ENCODE data around the gene RNF217.
"Not testable (repeated sequence)": the region's sequence is repeated elsewhere in the genome, so short reads cannot be mapped to it uniquely, and the experiment has no call there.

The RNF217 gene

GRCh38 chr6:124961777-124962638 is at the start of gene RNF217:
TSS of gene RNF217 (plus strand) at chr6:124962437. CDS start at chr6:124962545, 108 bp downstream.
- peak; percentile 41 for DNase-seq (ENCODE audit: low spot score)

DNA sequence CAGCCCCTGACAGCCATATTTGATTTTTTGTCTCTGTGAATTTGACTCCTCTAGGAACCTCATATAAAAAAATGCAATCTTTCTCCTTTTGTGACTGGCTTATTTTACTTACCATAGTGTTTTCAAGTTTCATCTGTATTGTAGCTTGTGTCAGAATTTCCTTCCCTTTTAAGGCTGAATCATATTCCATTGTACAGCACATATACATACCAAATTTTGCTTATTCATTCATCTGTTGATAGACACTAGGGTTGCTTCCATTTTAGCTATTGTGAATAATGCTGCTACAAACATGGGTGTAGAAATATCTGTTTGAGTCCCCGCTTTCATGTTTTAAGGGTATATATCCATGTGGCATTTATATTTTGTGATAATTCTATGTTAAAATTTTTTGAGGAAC is 49.2 kb upstream of the RNF217 start:
- DNase-seq (ENCODE audit: low spot score), result no peak

- DNase-seq (ENCODE audit: low spot score), result no peak
Measured at GRCh38 chr6:124917769-124918168, 44.5 kb upstream of the RNF217 start.

DNA sequence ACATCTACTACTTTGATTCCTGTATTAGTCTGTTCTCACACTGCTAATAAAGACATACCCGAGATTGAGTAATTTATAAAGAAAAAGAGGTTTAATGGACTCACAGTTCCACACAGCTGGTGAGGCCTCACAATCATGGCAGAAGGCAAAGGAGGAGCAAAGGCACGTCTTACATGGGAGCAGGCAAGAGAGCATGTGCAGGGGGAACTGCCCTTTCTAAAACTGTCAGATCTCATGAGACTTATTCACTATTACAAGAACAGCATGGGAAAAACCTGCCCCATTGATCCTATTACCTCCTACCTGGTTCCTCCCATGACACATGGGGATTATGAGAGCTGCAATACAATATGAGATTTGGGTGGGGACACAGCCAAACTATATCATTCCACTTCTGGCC is 42.5 kb upstream of the RNF217 start:
- not testable (repeated sequence) for DNase-seq (ENCODE audit: low spot score)

DNA sequence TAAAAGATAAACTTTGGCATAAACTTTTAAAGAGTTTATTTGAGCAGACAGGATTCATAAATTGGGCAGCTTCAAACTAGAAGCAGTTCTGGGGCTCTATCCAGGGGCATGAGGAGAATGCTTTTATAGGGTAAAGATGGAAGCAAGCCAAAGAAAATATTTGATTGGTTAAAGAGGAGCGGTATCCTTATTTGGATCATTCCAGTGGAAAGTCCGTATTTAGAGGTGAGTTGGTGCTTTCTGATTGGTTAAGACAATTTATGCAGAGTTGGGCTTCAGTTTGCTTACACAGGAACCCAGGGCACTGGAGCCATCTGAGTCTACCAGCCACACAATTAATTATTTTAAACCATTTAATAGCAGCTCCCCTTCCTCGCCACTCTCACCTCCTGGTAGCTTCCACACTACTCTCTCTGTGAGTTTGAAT is 37.9 kb upstream of the RNF217 start:
- no peak for DNase-seq (ENCODE audit: low spot score)

- DNase-seq (ENCODE audit: low spot score), result no peak
Measured at GRCh38 chr6:124926435-124926834, 35.8 kb upstream of the RNF217 start.

GRCh38 chr6:124927806-124928205 is 34.4 kb upstream of the RNF217 start:
- DNase-seq (ENCODE audit: low spot score), result no peak

DNA sequence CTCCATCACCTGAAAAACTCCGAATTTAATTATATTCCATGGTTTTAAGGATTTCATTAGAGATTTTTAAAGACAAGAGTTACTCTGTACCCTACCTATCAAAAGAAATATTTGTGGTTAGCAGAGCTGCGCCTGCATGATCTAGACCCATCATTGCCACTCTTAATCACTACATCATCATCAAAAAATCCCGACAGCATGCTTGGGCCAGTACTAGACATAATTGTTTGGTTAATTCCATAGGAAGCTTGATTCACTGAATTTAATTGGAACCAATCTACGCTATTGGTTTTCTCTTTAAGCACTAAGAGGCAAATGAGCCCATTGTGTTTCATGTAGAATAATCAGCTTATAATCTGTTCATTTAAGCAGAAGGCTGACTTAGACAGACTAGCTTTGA is 33.4 kb upstream of the RNF217 start:
- DNase-seq (ENCODE audit: low spot score), result no peak

DNA sequence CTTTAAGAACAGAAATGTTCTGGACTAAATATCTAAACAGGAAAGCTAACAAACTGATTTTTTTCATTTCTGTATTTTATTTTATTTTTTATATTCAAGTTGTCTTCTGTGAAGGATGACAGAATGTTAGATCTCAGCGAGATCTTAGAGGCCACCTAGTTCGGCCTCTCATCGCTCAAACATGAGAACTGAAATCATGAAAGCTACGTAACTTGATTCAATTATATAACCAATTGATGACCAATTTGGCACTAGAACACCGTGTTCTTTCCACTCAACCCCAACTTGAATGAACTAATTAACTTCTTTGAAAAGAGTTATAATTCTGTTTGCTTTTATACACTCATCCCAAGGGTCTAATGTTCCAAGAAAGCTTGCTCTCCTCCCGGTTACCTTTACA is 24.6 kb upstream of the RNF217 start:
- DNase-seq (ENCODE audit: low spot score), result no peak

- no peak for DNase-seq (ENCODE audit: low spot score)
Measured at GRCh38 chr6:124941259-124941658, 21.0 kb upstream of the RNF217 start.

DNA sequence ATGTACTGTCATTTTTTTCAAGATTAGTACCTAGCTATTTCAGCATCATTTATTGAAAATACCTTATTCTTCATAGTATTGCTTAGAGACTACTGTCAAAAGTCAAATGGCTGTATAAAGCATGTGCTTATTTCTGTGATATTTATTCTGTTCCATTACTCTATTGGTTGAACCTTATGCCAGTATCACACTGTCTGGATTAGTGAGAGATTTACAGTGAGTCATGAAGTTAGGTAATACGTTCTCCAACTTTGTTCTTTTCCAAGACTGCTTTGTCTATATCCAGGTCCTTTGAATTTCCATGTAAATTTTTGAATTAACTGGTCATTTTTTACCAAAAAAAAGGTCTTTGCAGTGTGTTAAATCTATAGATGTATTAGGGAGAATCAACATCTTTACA is 18.6 kb upstream of the RNF217 start:
- DNase-seq (ENCODE audit: low spot score), result no peak

DNA sequence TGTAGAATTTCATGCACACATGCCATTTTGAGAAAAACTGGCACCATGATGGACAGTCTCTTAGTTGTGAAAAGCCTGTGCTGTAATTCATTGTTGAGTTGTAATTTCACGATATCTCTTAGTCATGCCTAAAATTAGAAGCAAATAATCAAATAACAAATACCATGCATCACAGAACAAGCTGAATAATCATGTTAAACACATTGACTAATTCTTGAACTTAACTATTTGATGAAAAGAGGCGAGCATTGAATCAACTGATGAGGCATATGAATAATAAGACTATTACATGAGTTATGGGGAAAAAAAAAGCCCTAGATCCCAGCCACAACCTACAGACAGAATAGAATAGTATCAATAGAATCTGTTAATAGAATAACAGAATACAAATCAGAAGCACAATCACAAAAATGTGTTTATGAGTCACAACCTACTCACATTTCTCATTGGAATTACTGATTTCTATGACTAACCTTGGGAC is 14.2 kb upstream of the RNF217 start:
- DNase-seq (ENCODE audit: low spot score), result no peak

- no peak for DNase-seq (ENCODE audit: low spot score)
Measured at GRCh38 chr6:124949706-124950105, 12.5 kb upstream of the RNF217 start.

DNA sequence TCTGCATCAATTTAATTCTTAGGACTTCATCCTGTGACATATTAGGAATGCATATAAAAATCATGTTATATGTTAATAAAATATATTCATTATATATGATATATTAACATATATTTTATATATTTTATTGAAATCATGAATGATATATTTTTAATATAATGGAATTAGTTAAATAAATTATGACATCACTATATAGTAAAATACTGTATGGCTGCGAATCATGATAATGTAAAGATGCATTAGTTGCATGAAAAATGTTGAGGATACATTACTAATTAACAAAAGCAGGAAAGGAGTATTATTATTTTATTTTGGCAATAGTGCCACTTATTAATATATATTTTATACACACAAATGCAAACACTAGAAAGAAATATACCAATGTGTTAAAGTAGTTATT is 8.4 kb upstream of the RNF217 start:
- no peak for DNase-seq (ENCODE audit: low spot score)

DNA sequence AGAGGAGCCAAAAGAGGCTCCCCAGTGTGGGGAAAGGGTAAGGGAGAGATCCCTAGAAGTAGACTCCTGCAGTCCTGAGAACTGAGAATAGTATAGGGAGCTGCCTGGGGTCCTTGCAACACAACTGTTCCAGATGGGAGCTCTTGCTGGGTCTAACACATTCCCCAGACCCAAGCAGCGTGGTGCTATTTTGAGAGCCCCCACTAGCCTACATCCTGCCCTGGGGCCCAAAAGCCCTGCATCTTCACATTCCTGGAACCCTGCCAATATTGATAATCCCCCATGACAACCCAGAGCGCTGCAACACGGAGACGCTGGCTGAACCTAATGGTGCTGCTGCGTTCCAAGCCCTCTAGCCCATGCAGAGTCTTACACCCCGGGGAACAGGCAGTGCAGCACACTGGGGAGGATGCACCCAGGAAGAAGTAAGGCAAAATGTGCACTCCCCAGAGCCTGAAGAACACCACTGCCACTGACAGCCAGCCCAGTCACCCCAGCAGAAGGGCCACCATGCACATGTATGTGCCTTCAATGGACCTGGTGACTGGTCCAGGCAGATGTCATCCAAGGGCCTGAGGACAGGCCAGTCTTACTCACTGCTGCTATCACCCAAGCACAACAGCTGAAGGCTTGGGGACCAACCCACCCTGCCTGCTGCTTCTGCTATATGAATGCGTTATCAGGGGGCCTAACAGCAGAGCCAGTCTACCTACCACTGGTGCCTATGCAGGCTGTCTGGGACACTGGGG is 7.0 kb upstream of the RNF217 start:
- no peak for DNase-seq (ENCODE audit: low spot score)

- DNase-seq (ENCODE audit: low spot score), result no peak
Measured at GRCh38 chr6:124956018-124956417, 6.2 kb upstream of the RNF217 start.

DNA sequence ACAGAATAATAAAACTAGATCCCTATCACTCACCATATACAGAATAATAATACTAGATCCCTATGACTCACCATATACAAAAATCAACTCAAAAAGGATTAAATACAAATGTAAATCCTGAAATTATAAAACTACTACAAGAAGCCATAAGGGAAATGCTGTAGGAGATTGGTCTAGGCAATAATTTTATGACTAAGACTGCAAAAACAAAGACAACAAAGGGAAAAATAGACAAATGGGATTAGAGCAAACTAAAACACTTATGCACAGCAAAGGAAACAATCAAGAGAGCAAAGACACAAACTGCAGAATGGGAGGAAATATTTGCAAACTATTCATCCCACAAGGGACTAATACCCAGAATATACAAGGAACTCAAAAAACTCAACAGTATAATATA is 4.1 kb upstream of the RNF217 start:
- no peak for DNase-seq (ENCODE audit: low spot score)

- DNase-seq (ENCODE audit: low spot score), result no peak
Measured at GRCh38 chr6:124958759-124959354, 3.4 kb upstream of the RNF217 start.

GRCh38 chr6:124960757-124961463 is 1.3 kb upstream of the RNF217 start:
- no peak for DNase-seq (ENCODE audit: low spot score)

DNA sequence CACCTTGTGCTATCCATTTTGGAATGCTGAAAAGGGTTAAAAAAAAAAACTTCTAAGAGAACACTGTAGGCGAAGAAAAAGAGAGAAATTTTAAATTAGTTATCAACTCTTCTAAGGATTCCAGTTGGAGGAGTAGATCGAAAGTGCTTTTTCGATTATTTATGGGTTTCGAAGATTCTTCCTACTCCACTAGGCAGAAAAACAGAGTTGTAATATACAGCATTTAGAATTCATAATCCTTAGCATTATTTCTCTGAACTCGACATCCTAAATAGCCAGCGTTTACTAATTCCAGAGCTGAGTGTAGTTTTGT is 817 bp upstream of the RNF217 start:
- no peak for DNase-seq (ENCODE audit: low spot score)

DNA sequence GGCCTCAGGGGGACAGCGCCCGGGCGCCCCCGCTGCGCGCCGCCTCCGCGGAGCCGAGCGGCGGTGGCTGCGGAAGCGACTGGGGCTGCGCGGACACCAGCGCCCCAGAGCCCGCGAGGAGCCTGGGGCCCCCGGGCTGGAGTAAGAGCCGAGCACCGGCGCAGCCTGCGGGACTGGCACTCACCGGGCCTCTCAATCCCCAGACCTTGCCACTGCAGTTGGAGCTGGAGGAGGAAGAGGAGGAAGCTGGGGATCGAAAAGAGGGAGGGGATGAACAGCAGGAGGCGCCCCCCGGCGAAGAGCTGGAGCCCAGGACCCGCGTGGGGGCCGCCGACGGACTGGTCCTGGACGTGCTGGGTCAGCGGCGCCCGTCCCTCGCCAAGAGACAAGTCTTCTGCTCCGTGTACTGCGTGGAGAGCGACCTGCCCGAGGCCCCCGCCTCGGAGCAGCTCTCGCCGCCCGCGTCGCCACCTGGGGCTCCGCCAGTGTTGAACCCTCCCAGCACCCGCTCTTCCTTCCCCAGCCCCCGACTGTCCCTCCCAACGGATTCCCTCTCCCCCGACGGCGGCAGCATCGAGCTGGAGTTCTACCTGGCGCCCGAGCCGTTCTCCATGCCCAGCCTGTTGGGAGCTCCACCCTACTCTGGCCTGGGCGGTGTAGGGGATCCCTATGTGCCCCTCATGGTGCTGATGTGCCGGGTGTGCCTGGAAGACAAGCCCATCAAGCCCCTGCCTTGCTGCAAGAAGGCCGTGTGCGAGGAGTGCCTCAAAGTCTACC is 590 bp downstream of the RNF217 start:
- DNase-seq (ENCODE audit: low spot score), result peak; percentile 22

DNA sequence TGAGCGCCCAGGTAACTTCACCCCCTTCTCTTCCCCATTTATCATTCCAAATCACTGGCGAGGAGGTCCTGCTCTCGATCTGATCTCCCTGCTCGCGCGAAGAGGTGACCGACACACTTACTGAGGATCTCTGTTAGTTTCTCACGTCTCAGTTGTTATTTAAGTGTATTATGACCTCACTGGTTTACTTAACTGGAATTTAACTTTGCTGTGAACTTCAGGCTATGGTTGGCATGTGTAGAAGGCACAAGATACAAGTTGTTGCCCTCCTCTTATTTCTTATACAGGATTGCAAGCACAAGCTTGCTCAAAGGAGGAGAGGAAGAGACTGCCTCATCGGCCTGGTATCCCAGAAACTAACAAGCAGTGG is 1.2 kb downstream of the RNF217 start:
- peak; percentile 24 for DNase-seq (ENCODE audit: low spot score)
